Fibroblast of skin of scalp (primary cell): ENCODE data around the gene GAD1. TPM values are rescaled to one million over a fixed set of nuclear protein-coding genes. Genes with fewer than 3 reads are reported as not detected.

Source experiments
- DNase-seq: peaks from one replicate; pipeline ENCODE4 v3.0.0-alpha.2; 2013
- polyA plus RNA-seq, 2 experiments: library from polyadenylated mRNA; unstranded; fragments of 120-200 nt; gene quantifications; one replicate each; pipeline ENCODE4 v1.2.1, GENCODE V29; 2013; ENCODE audit not compliant: insufficient read length in 2 of 2

Gene GAD1
- polyA plus RNA-seq (2013, experiment 1 of 2; ENCODE audit: insufficient read length), result 0.11 TPM
- 0.28 TPM for polyA plus RNA-seq (2013, experiment 2 of 2; ENCODE audit: insufficient read length)

DNA sequence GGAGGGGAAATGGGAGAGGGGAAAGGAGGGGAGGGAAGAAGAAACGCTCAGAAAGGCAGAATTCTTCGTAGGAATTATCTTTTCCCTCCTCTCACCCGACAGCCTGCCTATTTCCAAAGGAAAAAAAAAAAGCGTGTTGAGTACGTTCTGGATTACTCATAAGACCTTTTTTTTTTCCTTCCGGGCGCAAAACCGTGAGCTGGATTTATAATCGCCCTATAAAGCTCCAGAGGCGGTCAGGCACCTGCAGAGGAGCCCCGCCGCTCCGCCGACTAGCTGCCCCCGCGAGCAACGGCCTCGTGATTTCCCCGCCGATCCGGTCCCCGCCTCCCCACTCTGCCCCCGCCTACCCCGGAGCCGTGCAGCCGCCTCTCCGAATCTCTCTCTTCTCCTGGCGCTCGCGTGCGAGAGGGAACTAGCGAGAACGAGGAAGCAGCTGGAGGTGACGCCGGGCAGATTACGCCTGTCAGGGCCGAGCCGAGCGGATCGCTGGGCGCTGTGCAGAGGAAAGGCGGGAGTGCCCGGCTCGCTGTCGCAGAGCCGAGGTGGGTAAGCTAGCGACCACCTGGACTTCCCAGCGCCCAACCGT lies at the start of gene GAD1:
Gene GAD1 (plus strand): TSS at position 384 of the 589 bp plus-strand sequence. CDS start 1,705 bp downstream, outside the sequence.
- peak; percentile 66 for DNase-seq

DNA sequence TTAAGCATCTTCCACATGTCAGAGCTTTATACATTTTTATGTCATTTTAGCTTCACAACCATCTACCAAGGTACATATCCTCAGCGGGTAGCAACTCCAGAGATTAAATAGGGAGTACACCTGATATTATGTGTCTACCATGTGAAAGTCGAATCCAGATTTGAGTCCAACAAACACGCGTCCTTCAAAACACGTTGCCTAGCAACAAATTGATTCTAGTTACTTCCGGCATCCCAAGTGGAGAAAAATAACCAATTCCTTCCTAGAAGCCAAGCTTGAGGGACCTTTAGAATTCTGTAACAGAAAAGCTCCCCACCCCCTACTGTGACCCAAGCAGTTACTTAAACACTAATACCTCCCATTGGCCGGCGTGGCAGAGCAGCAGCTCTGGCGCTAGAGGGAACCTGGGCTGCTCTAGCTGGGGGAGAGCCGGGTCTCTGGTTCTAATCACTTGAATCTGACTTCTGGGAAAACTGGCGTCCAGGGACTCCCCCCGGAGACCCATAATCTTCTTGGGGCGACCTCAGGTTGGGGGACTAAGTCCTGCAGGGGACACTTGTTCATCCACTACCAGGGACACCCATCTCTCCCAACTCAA lies 46.6 kb upstream of the GAD1 start, which contains the start of gene ERICH2:
Gene ERICH2 (plus strand): TSS at position 371 of the 598 bp plus-strand sequence. CDS start 304 bp downstream, outside the sequence.
- peak; percentile 75 for DNase-seq

- DNase-seq, result peak; percentile 81
Observed at GRCh38 chr2:170770606-170771420, 45.9 kb upstream of the GAD1 start.

GRCh38 chr2:170771421-170771937 lies 45.2 kb upstream of the GAD1 start:
- peak; percentile 21 for DNase-seq

- no peak for DNase-seq
Observed at GRCh38 chr2:170772295-170772694, 44.4 kb upstream of the GAD1 start.

DNA sequence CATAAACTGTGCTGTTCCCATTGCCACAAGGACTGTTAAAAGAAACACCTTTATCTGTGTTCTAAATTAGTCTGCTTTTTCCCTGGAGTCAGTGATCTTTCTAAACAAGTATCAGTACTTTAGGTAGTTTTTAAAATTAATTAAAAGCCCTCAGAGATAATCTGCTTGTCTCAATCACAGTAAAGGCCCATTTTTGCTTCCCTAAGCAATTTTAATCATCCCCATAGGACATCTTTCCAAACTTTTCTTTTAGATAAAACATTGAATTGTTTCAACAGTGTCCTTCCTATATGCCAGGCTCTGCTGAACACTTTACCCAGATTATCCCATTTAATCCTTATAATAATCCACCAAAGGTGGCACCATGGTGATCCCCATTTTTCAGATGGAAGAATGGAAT lies 42.6 kb upstream of the GAD1 start:
- DNase-seq, result no peak

DNA sequence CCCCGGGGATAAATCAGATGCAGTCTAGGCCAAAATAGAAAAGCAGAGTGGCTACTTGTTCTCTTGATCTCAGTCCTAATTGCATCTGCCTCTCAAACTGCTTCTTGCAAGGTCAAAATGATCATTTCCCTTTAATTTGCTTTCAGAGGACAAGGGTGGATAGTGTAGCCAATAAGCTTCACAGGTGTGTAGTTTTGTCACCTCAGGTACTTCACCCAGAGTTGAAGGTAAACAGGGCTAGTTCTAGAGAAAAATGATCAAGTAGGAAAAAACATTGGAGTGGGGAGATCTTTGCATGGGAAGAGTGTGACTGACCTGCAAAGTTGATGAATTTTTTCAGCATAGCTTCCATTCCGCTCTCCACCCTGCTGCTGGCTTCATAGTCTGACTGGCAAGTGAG lies 37.8 kb upstream of the GAD1 start:
- DNase-seq, result no peak

GRCh38 chr2:170779304-170779703 lies 37.4 kb upstream of the GAD1 start:
- no peak for DNase-seq

- no peak for DNase-seq
Observed at GRCh38 chr2:170782673-170783072, 34.0 kb upstream of the GAD1 start.

- DNase-seq, result no peak
Observed at GRCh38 chr2:170783549-170783948, 33.1 kb upstream of the GAD1 start.

- DNase-seq, result no peak
Observed at GRCh38 chr2:170798996-170799395, 17.7 kb upstream of the GAD1 start.

- DNase-seq, result no peak
Observed at GRCh38 chr2:170806548-170806947, 10.1 kb upstream of the GAD1 start.

DNA sequence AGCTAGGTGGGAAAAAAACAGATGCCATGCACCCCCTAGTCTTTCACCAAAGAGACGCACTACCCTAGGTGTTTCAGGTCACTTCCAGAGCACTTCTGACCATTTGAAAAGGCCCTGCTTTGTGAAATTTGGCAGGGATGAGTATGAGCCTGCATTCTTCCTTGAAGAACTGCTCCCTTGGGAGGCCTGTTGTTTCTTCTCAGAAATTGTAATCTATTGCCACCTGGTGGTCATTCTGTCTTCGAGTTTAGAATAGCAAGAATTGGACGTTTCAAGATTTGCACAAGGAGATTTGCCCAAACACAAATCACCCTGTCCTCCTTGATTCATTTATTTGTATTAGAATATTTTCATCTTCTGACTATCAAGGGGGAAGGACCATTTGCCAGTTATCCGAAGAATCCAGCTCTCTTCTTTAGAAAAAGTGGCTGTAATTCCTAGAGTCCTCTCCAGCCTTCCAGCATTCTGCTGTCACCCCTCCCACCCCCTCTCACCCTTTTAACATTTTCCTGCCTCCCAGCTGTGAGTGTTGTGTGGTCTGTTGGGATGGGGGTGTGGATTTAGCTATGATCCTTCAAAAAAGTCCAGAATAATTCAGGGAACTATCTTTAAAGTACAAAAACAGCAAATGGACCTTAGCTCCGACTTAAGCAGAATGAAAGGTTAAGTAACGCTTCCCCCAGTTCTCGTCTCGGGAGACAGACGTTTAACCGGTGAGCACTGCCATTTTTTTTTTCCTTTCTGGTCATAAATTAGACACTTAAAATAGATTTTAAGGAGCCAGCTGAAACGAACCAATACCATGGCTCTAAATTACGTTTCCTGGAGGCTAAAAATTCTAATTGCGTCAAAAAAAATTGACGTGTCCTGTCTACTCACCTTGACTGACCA lies 3.7 kb upstream of the GAD1 start:
- DNase-seq, result peak; percentile 92

DNA sequence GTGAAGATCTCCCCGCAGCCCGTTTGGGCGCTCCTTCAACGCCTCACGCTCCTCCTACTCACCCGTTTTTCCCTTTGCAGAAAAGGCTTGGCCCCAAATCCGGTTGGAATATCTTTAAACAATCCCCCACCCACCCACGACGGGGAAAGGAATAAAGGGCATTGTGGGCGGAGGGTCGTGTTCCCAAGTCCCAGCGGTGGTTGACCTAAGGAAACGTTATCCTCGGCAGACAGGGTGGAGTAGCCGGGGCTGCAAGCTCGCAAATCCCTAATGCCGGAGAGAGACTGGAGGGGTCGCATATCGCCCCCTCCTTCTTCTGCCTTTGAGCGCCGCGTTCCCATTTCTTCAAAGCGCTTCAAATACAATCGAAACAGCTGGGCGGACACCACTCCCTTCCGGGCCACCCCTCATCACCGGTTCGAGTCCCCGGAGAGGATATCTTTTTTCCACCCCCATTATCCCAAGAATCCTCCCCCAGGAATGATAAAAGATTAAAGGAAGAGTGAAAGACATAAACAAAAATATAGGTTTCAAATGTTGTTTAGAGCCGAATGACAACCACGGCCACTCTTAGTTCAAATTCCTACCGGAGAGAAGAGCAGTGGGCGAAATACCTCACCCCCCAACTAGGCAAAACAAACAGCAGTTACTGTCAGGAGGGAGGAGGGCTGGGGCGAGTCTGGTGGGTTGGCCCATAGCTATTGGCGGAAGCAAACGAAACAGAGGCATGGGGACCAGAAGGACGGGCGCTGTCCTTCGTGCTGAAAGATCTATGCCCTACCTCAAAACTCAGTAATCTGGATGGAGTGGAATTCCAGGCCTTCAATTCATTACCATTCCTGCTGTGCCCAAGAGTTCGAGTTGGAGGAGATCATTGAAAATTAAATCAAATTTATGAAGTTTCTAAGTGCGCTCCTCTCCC lies 2.8 kb upstream of the GAD1 start:
- DNase-seq, result peak; percentile 69

DNA sequence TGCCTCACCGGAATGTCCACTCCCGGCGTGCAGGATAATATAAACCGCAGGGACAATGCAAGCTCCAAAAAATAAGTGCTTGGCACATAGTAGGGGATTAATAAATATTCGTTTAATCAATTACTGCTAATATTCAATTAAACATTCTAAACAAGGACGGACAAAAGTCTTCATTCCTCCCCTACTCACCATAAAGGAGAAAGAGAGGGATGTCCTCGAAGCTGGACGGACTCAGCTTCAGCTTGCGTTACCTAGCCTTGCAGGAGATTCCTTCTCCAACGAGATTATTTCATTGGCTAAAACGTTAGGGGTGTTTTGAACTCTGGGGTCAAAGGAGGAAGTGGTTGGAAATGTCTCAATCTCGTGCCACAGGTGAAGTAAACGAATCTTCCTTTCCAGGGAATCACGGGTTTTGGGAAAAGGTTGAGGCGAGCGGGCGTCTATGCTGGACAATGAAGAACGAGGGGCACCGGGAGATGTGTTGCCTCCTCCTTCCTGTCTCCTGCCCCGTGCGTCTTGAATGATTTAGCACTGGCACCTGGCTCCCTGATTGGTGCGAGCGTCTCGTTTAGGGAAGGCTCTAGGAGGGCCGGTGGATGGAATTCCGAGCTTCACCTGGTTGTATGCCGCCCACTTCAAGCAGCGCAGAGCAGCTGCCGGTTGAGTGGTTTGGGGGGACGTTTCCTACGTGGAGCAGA lies 2.0 kb upstream of the GAD1 start:
- no peak for DNase-seq

- no peak for DNase-seq
Observed at GRCh38 chr2:170815311-170815710, 1.4 kb upstream of the GAD1 start.

GRCh38 chr2:170815746-170816503 lies 762 bp upstream of the GAD1 start:
- DNase-seq, result peak; percentile 47

DNA sequence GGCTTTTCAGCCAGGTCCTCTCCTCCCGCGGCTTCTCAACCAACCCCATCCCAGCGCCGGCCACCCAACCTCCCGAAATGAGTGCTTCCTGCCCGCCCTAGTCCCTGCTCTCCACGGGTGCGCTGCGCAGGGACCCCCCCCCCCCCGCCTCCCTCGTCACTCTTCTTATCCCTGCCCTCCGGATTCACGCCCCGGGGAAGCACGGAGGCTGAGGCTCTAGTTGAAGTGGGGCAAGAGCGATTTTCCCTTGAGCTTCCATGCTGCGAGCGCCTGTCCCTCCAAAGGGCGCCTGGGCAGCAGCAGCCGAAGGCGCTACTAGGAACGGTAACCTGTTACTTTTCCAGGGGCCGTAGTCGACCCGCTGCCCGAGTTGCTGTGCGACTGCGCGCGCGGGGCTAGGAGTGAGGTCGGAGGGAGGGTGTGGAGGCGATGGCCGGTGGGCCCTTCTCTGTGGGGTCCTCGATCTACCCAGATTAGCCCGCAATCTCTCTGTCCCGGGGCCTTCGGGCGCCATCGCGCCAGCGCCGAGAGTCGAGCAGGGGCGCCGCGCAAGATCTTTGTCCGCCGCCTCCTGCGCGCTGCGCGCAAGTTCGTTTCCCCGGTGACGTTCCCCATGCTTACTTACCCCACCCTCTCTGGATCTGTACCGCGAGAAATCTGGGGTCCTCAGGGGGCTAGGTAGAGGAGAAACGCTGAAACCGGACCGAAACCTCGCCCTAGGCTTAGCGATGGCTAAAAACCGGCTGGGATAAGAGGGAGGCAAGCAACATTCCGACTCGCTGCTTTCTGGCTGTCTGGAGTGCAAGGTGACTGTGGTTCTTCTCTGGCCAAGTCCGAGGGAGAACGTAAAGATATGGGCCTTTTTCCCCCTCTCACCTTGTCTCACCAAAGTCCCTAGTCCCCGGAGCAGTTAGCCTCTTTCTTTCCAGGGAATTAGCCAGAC lies 677 bp downstream of the GAD1 start:
- DNase-seq, result no peak
